Liver (tissue), 9 donors: ENCODE measurements around the gene TRMT10B. TPM values are rescaled to one million over a fixed set of nuclear protein-coding genes. Genes with fewer than 3 reads are reported as not detected.

Experiments used
- DNase-seq: peaks from one replicate; pipeline ENCODE4 v3.0.0-alpha.2; 2017; ENCODE audit warnings: low spot score
- H3K27ac ChIP-seq, 2 donors: one replicate each; pipeline ENCODE4 v1.7.0; 2013; ENCODE audit warnings: inconsistent platforms in 2 of 2, low read length in 2 of 2, control low read depth in 1 of 2, low read depth in 1 of 2, mild to moderate bottlenecking in 1 of 2
- H3K27me3 ChIP-seq, 4 donors: one replicate each; pipeline versions ENCODE4 v1.6.1 to v1.7.0; 2013; ENCODE audit warnings: low read length in 3 of 4, inconsistent platforms in 1 of 4, mild to moderate bottlenecking in 1 of 4, moderate library complexity in 1 of 4; ENCODE audit not compliant: control insufficient read depth in 4 of 4, insufficient read depth in 4 of 4
- H3K36me3 ChIP-seq, 4 donors: one replicate each; pipeline versions ENCODE4 v1.6.1 to v1.7.0; 2013; ENCODE audit warnings: low read length in 3 of 4, mild to moderate bottlenecking in 3 of 4, low read depth in 1 of 4, moderate library complexity in 1 of 4; ENCODE audit not compliant: control insufficient read depth in 4 of 4, insufficient read depth in 3 of 4
- H3K4me1 ChIP-seq, 4 donors: one replicate each; pipeline versions ENCODE4 v1.6.1 to v1.7.0; 2013; ENCODE audit warnings: low read length in 3 of 4, mild to moderate bottlenecking in 3 of 4, moderate library complexity in 1 of 4; ENCODE audit not compliant: control insufficient read depth in 4 of 4, insufficient read depth in 4 of 4
- H3K4me3 ChIP-seq, 3 donors: one replicate each; pipeline versions ENCODE4 v1.6.1 to v1.7.0; 2013; ENCODE audit warnings: low read length in 3 of 3, control low read depth in 1 of 3, low read depth in 1 of 3, mild to moderate bottlenecking in 1 of 3
- H3K9ac ChIP-seq, 2 donors: one replicate each; pipeline ENCODE4 v1.7.0; 2013; ENCODE audit warnings: low read length in 2 of 2, mild to moderate bottlenecking in 2 of 2, moderate library complexity in 2 of 2, control low read depth in 1 of 2, low read depth in 1 of 2
- H3K9me3 ChIP-seq, 4 donors: one replicate each; pipeline versions ENCODE4 v1.6.1 to v1.7.0; 2013; ENCODE audit warnings: low read length in 3 of 4; ENCODE audit not compliant: control insufficient read depth in 4 of 4
- ATF3 ChIP-seq: IDR thresholded peaks from 2 replicates; pipeline ENCODE4 v1.6.1; 2016; ENCODE audit warnings: antibody characterized with exemption
- CTCF ChIP-seq: fragments of 150-350 bp; IDR thresholded peaks from 2 replicates; pipeline ENCODE4 v1.5.1; 2017; ENCODE audit warnings: improper control_type of control experiment, low read depth, low read length; ENCODE audit not compliant: missing input control
- EGR1 ChIP-seq, 2 donors: IDR thresholded peaks; 2 replicates each; pipeline ENCODE4 v1.6.1; 2016 to 2018; ENCODE audit warnings: antibody characterized with exemption in 2 of 2, low read depth in 2 of 2
- FOXA1 ChIP-seq: IDR thresholded peaks from 2 replicates; pipeline ENCODE4 v1.6.1; 2016; ENCODE audit warnings: antibody characterized with exemption
- FOXA2 ChIP-seq: IDR thresholded peaks from 2 replicates; pipeline ENCODE4 v1.6.1; 2016; ENCODE audit warnings: antibody characterized with exemption
- GABPA ChIP-seq, 2 donors: IDR thresholded peaks in 1 of 2; conservative IDR thresholded peaks in 1 of 2; 2 replicates each; pipeline ENCODE4 v1.6.1; 2016; ENCODE audit warnings: antibody characterized with exemption in 2 of 2, mild to moderate bottlenecking in 1 of 2, moderate library complexity in 1 of 2
- HNF4A ChIP-seq, 2 donors: conservative IDR thresholded peaks; 2 replicates each; pipeline ENCODE4 v1.6.1; 2016; ENCODE audit warnings: antibody characterized with exemption in 2 of 2, mild to moderate bottlenecking in 2 of 2
- HNF4G ChIP-seq: IDR thresholded peaks from 2 replicates; pipeline ENCODE4 v1.6.1; 2016; ENCODE audit warnings: antibody characterized with exemption
- JUND ChIP-seq, 2 donors: IDR thresholded peaks; 2 replicates each; pipeline ENCODE4 v1.6.1; 2016; ENCODE audit warnings: antibody characterized with exemption in 2 of 2
- MAX ChIP-seq: IDR thresholded peaks from 2 replicates; pipeline ENCODE4 v1.6.1; 2016; ENCODE audit warnings: antibody characterized with exemption
- NR2F2 ChIP-seq: IDR thresholded peaks from 2 replicates; pipeline ENCODE4 v1.6.1; 2016; ENCODE audit warnings: antibody characterized with exemption
- RAD21 ChIP-seq, 2 donors: IDR thresholded peaks; 2 replicates each; pipeline ENCODE4 v1.6.1; 2016; ENCODE audit warnings: antibody characterized with exemption in 2 of 2, mild to moderate bottlenecking in 2 of 2
- REST ChIP-seq: IDR thresholded peaks from 2 replicates; pipeline ENCODE4 v1.6.1; 2016; ENCODE audit warnings: antibody characterized with exemption, mild to moderate bottlenecking
- RXRA ChIP-seq, 2 donors: IDR thresholded peaks; 2 replicates each; pipeline ENCODE4 v1.6.1; 2017 to 2018; ENCODE audit warnings: antibody characterized with exemption in 2 of 2, mild to moderate bottlenecking in 1 of 2
- SP1 ChIP-seq: IDR thresholded peaks from 2 replicates; pipeline ENCODE4 v1.6.1; 2018; ENCODE audit warnings: antibody characterized with exemption, mild to moderate bottlenecking
- TAF1 ChIP-seq: conservative IDR thresholded peaks from 2 replicates; pipeline ENCODE4 v1.6.1; 2016; ENCODE audit warnings: antibody characterized with exemption, mild to moderate bottlenecking
- YY1 ChIP-seq: IDR thresholded peaks from 2 replicates; pipeline ENCODE4 v1.6.1; 2016; ENCODE audit warnings: antibody characterized with exemption, mild to moderate bottlenecking
- ZBTB33 ChIP-seq: IDR thresholded peaks from 2 replicates; pipeline ENCODE4 v1.6.1; 2016; ENCODE audit warnings: antibody characterized with exemption
- WGBS: extraction: QIAGEN DNeasy Blood & Tissue Kit; methylation state at CpG from one replicate; pipeline ENCODE4 v1.1.7; 2013; 5-methylcytosine and 5-hydroxymethylcytosine counted together
- polyA plus RNA-seq, 2 donors: library from polyadenylated mRNA; stranded (reverse) in 1 of 2; unstranded in 1 of 2; fragments of 200-250 nt in 1 of 2; fragments of >200 nt in 1 of 2; fragmentation: Nextera tagmentation in 1 of 2; extraction: Ambion mirVana in 1 of 2; gene quantifications; one replicate each; pipeline versions ENCODE4 v1.2.1 to v1.2.3, GENCODE V29; 2013 to 2015
- total RNA-seq, 2 donors: library from RNA; depleted of rRNA; stranded (reverse); fragments of >200 nt; gene quantifications; one replicate each; pipeline ENCODE4 v1.2.3, GENCODE V29; 2014
- donor health status: healthy.
- donor health status: healthy.
- donor health status: healthy.
- donor health status: healthy.
- donor health status: healthy.

The TRMT10B gene
- total and polyA plus RNA-seq, 4 donors: 1.9 to 3.9 (median 2.1) TPM

GRCh38 chr9:37747271-37747753 lies 6.3 kb upstream of the TRMT10B start:
- Histone ChIP-seq H3K36me3 (no peaks in the 10 kb centered on the region), H3K27me3 (no peaks in the 10 kb centered on the region), H3K4me1 (no peaks in the 10 kb centered on the region), H3K27ac (no peak overlapping the region), H3K9ac (no peak overlapping the region), H3K4me3 (no peak overlapping the region), H3K9me3 (no peaks in the 10 kb centered on the region)
- 27% methylated on average over 3 of the region's 3 CpGs for WGBS
- DNase-seq: peak; percentile 69
- TF ChIP-seq ATF3 (no peak), YY1 (no peak), REST (no peak), HNF4A (conservative IDR thresholded peaks at IDR 0.05) (peak in 1 of 2 donors; percentile 11), SP1 (no peak), JUND (IDR thresholded peaks at IDR 0.05) (no peak), EGR1 (IDR thresholded peaks at IDR 0.05; ENCODE audit: low read depth in 2 of 2) (no peak), RAD21 (IDR thresholded peaks at IDR 0.05) (peak; percentile 90 to 91), MAX (peak; percentile 64), FOXA1 (no peak), NR2F2 (no peak), ZBTB33 (no peak), CTCF (peak; percentile 90), GABPA (IDR thresholded peaks at IDR 0.05 in 1 of 2, conservative IDR thresholded peaks at IDR 0.05 in 1 of 2) (no peak), FOXA2 (no peak)

GRCh38 chr9:37749129-37749528 lies 4.5 kb upstream of the TRMT10B start:
- TF ChIP-seq TAF1 (no peak), SP1 (no peak), RXRA (IDR thresholded peaks at IDR 0.05) (no peak), YY1 (no peak), FOXA2 (no peak), JUND (IDR thresholded peaks at IDR 0.05) (no peak), HNF4G (no peak)
- WGBS: 71% methylated on average over 5 of the region's 5 CpGs
- Histone ChIP-seq H3K36me3 (no peaks in the 10 kb centered on the region), H3K9ac (no peak overlapping the region), H3K4me1 (peaks cover 0 to 8% (median 1%) of the 10 kb centered on the region in 4 donors), H3K27me3 (no peaks in the 10 kb centered on the region), H3K9me3 (no peaks in the 10 kb centered on the region), H3K4me3 (no peak overlapping the region), H3K27ac (no peak overlapping the region)
- no peak for DNase-seq
